DND-41 (cell line): ENCODE data around the gene EIF4G3.

ENCODE experiments used
- CTCF ChIP-seq: IDR thresholded peaks from 2 replicates; pipeline ENCODE4 v1.5.1; 2012; ENCODE audit warnings: borderline replicate concordance, low read length, moderate library complexity, mild to moderate bottlenecking; ENCODE audit not compliant: poor library complexity, severe bottlenecking; ENCODE audit errors: extremely low read depth
- EZH2 ChIP-seq: IDR thresholded peaks from 3 replicates; pipeline ENCODE4 v1.6.1; 2012; ENCODE audit warnings: borderline replicate concordance, low read depth, mild to moderate bottlenecking, moderate library complexity, low read length, inconsistent platforms; ENCODE audit not compliant: severe bottlenecking

- TF ChIP-seq CTCF (no peak), EZH2 (no peak)
Observed at GRCh38 chr1:20775700-20776099, 401.0 kb downstream of the EIF4G3 start.
